Stomach (tissue), 9 donors: ENCODE results near the gene HOXA6. TPM values are rescaled to one million over a fixed set of nuclear protein-coding genes. Genes with fewer than 3 reads are reported as not detected.

Experiments used
- DNase-seq, 2 donors: peaks; one replicate each; pipeline versions ENCODE4 v3.0.0 to v3.0.0-alpha.2; 2013 to 2019
- H3K27ac ChIP-seq, 5 donors: fragments of 200-600 bp in 4 of 5; sonication (generic) in 4 of 5; one replicate each; pipeline ENCODE4 v1.5.1; 2013 to 2019; ENCODE audit warnings: mild to moderate bottlenecking in 1 of 5, moderate library complexity in 1 of 5
- H3K27me3 ChIP-seq, 3 donors: fragments of 200-600 bp; sonication (generic); one replicate each; pipeline ENCODE4 v1.5.1; 2017 to 2019; ENCODE audit warnings: mixed run types in 1 of 3
- H3K36me3 ChIP-seq, 4 donors: fragments of 200-600 bp; sonication (generic); 1 replicate in 3 of 4; 2 replicates in 1 of 4; pipeline ENCODE4 v1.5.1; 2016 to 2019
- H3K4me1 ChIP-seq, 4 donors: fragments of 200-600 bp; sonication (generic); one replicate each; pipeline ENCODE4 v1.5.1; 2016 to 2019
- H3K4me3 ChIP-seq, 4 donors: fragments of 200-600 bp; sonication (generic) in 3 of 4; one replicate each; pipeline ENCODE4 v1.5.1; 2016 to 2019; ENCODE audit warnings: mild to moderate bottlenecking in 1 of 4
- H3K9me3 ChIP-seq, 4 donors: fragments of 200-600 bp; sonication (generic); one replicate each; pipeline ENCODE4 v1.5.1; 2016 to 2019
- CTCF ChIP-seq, 7 experiments: fragments of 450-650 bp in 4 of 7; fragments of 200-600 bp in 3 of 7; sonication (generic) in 3 of 7; IDR thresholded peaks; one replicate each; pipeline ENCODE4 v1.5.1; 2016 to 2019; ENCODE audit warnings: antibody characterized with exemption in 7 of 7, control low read depth in 2 of 7, mild to moderate bottlenecking in 1 of 7
- EP300 ChIP-seq: sonication (generic); formaldehyde crosslinking; IDR thresholded peaks from one replicate; pipeline ENCODE4 v1.6.1; 2017; ENCODE audit warnings: antibody characterized with exemption
- POLR2A ChIP-seq, 4 donors: fragments of 450-650 bp; IDR thresholded peaks; one replicate each; pipeline ENCODE4 v1.6.1; 2016; ENCODE audit warnings: antibody characterized with exemption in 4 of 4, control low read depth in 2 of 4, mild to moderate bottlenecking in 1 of 4, moderate library complexity in 1 of 4
- POLR2AphosphoS5 ChIP-seq, 3 donors: sonication (generic); formaldehyde crosslinking; IDR thresholded peaks; one replicate each; pipeline ENCODE4 v1.6.1; 2016; ENCODE audit warnings: antibody characterized with exemption in 3 of 3
- WGBS, 5 donors: extraction: QIAGEN DNeasy Blood & Tissue Kit in 3 of 5; methylation state at CpG; one replicate each; pipeline versions ENCODE4 v1.1.5 to v1.1.7; 2013 to 2018; 5-methylcytosine and 5-hydroxymethylcytosine counted together
- intact Hi-C: fragments of 100-400 bp; cut with DNase I; formaldehyde crosslinking; loops from one replicate; pipeline ENCODE4 v1.15.1; 2023; ENCODE audit warnings: low total_unique reads
- polyA plus RNA-seq, 3 donors: library from polyadenylated mRNA; stranded (reverse); fragments of 200-250 nt; gene quantifications; one replicate each; pipeline ENCODE4 v1.2.3, GENCODE V29; 2013
- total RNA-seq, 5 donors: library from RNA; depleted of rRNA; stranded (reverse); fragments of >200 nt; gene quantifications; one replicate each; pipeline versions ENCODE4 v1.1.0 to v1.2.3, GENCODE V29; 2014 to 2016
- donor health status: healthy with polysubstance abuse.
- donor health status: Bipolar disorder and iron deficiency.
- donor health status: healthy.

Gene HOXA6
- total and polyA plus RNA-seq, 8 donors = 0.81 to 12.7 (median 3.7) TPM; not detected in 5

GRCh38 chr7:27179030-27179429, 31.5 kb upstream of the HOXA6 start:
- Histone ChIP-seq H3K27ac (no peak overlapping the region), H3K36me3 (no peaks in the 10 kb centered on the region), H3K4me3 (no peak overlapping the region), H3K27me3 (peaks cover 50 to 100% (median 93%) of the 10 kb centered on the region in 3 donors), H3K4me1 (peaks cover 16 to 31% (median 27%) of the 10 kb centered on the region in 4 donors), H3K9me3 (peaks cover 0 to under 1% (median 0%) of the 10 kb centered on the region in 4 donors)
- no peak for DNase-seq
- TF ChIP-seq POLR2AphosphoS5 (IDR thresholded peaks at IDR 0.05) = no peak
- TF ChIP-seq POLR2A (IDR thresholded peaks at IDR 0.05) = no peak
- no peak for TF ChIP-seq EP300
- no peak for TF ChIP-seq CTCF (IDR thresholded peaks at IDR 0.05)
- WGBS, 5 donors = 38 to 45% (median 42%) methylated on average over 14 of the region's 14 CpGs
- intact Hi-C loops = loop anchor here (10.0 kb wide), 1 partner anchor 1304 kb away; no protein-coding TSS in a partner anchor

GRCh38 chr7:27178366-27178765, 30.8 kb upstream of the HOXA6 start:
- H3K27me3 ChIP-seq = peaks cover 52 to 100% (median 93%) of the 10 kb centered on the region in 3 donors
- H3K4me1 ChIP-seq = peaks cover 19 to 31% (median 28%) of the 10 kb centered on the region in 4 donors
- no peaks in the 10 kb centered on the region for H3K36me3 ChIP-seq
- H3K4me3 ChIP-seq = no peak overlapping the region
- 65 to 78% (median 66%) methylated on average over 6 of the region's 6 CpGs for WGBS, 5 donors
- H3K27ac ChIP-seq = no peak overlapping the region
- TF ChIP-seq POLR2AphosphoS5 (IDR thresholded peaks at IDR 0.05) = no peak
- TF ChIP-seq CTCF (IDR thresholded peaks at IDR 0.05) = no peak
- TF ChIP-seq POLR2A (IDR thresholded peaks at IDR 0.05) = no peak
- no peak for TF ChIP-seq EP300
- DNase-seq = no peak
- H3K9me3 ChIP-seq = peaks cover 0 to 6% (median 0%) of the 10 kb centered on the region in 4 donors
- intact Hi-C loops = loop anchor here (10.0 kb wide), 1 partner anchor 1304 kb away; no protein-coding TSS in a partner anchor

GRCh38 chr7:27177795-27178320, 30.3 kb upstream of the HOXA6 start:
- intact Hi-C loops = loop anchor here (10.0 kb wide), 1 partner anchor 1303 kb away; no protein-coding TSS in a partner anchor

More at GRCh38 chr7:27177795-27178320, 30.3 kb upstream of the HOXA6 start:
- Histone ChIP-seq H3K4me3 (no peak overlapping the region), H3K9me3 (peaks cover 0 to 9% (median 0%) of the 10 kb centered on the region in 4 donors), H3K36me3 (no peaks in the 10 kb centered on the region), H3K27me3 (peaks cover 50 to 100% (median 93%) of the 10 kb centered on the region in 3 donors), H3K4me1 (peaks cover 24 to 31% (median 28%) of the 10 kb centered on the region in 4 donors), H3K27ac (no peak overlapping the region)
- TF ChIP-seq POLR2A (IDR thresholded peaks at IDR 0.05) = no peak
- no peak for TF ChIP-seq EP300
- no peak for TF ChIP-seq CTCF (IDR thresholded peaks at IDR 0.05)
- no peak for TF ChIP-seq POLR2AphosphoS5 (IDR thresholded peaks at IDR 0.05)
- no peak for DNase-seq
- 70 to 79% (median 76%) methylated on average over 5 of the region's 5 CpGs for WGBS, 5 donors
